Gastrocnemius medialis (tissue), 4 donors: ENCODE data around the gene DHDH.

Source experiments
- POLR2A ChIP-seq, 2 donors: fragments of 450-650 bp; IDR thresholded peaks; one replicate each; pipeline ENCODE4 v1.6.1; 2017; ENCODE audit warnings: antibody characterized with exemption in 2 of 2, mild to moderate bottlenecking in 2 of 2, moderate library complexity in 2 of 2
- TF ChIP-seq, protein P1 (sequence below), 5 experiments: fragments of 450-650 bp in 3 of 5; fragments of 200-600 bp in 2 of 5; sonication (generic) in 2 of 5; IDR thresholded peaks in 4 of 5; conservative IDR thresholded peaks in 1 of 5; 1 replicate in 4 of 5; 2 replicates in 1 of 5; pipeline ENCODE4 v1.5.1; 2016 to 2019; ENCODE audit warnings: antibody characterized with exemption in 5 of 5, mild to moderate bottlenecking in 3 of 5, moderate library complexity in 3 of 5

DNA sequence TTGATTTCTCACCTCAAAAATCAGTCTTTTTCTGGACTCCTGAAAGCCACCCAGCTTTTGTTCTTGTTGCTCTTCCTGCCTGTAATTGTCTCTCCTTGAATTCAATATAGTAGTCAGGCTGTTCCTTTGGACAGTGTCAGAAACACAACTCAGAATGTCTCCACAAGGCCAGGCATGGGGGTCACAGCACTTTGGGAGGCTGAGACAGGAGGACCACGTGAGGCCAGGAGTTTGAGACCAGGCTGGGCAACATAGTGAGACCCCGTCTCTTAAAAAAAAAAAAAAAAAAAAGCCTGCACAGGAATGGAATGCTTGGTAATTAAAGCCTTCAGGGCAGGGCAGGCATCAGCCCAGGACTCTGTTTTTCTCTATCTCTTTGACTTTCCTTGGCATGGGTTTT lies 12.3 kb downstream of the DHDH start:
- TF ChIP-seq, protein P1, sequence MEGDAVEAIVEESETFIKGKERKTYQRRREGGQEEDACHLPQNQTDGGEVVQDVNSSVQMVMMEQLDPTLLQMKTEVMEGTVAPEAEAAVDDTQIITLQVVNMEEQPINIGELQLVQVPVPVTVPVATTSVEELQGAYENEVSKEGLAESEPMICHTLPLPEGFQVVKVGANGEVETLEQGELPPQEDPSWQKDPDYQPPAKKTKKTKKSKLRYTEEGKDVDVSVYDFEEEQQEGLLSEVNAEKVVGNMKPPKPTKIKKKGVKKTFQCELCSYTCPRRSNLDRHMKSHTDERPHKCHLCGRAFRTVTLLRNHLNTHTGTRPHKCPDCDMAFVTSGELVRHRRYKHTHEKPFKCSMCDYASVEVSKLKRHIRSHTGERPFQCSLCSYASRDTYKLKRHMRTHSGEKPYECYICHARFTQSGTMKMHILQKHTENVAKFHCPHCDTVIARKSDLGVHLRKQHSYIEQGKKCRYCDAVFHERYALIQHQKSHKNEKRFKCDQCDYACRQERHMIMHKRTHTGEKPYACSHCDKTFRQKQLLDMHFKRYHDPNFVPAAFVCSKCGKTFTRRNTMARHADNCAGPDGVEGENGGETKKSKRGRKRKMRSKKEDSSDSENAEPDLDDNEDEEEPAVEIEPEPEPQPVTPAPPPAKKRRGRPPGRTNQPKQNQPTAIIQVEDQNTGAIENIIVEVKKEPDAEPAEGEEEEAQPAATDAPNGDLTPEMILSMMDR (IDR thresholded peaks at IDR 0.05 in 4 of 5, conservative IDR thresholded peaks at IDR 0.05 in 1 of 5), result no peak
- no peak for TF ChIP-seq POLR2A (IDR thresholded peaks at IDR 0.05)
